HepG2 (cell line): ENCODE data around the gene CCL19. TPM values are rescaled to one million over a fixed set of nuclear protein-coding genes. Genes with fewer than 3 reads are reported as not detected.
A peak's percentile ranks its signal among the peaks of the same experiment; 100 is the strongest.

ENCODE experiments used
- ADNP ChIP-seq: sonication (generic); formaldehyde crosslinking; IDR thresholded peaks from 2 replicates; pipeline ENCODE4 v1.4.0; 2020; ENCODE audit warnings: missing genetic modification reagents
- ATM ChIP-seq: fragments of 450-650 bp; IDR thresholded peaks from 2 replicates; pipeline ENCODE4 v1.7.1; 2017; ENCODE audit warnings: mild to moderate bottlenecking, borderline replicate concordance
- BRD4 ChIP-seq: sonication (generic); formaldehyde crosslinking; IDR thresholded peaks from 2 replicates; pipeline ENCODE4 v1.4.0; 2020; ENCODE audit warnings: missing genetic modification reagents
- GABPA ChIP-seq, 2 experiments: IDR thresholded peaks; 2 replicates each; pipeline ENCODE4 v1.6.1; 2011 to 2016; ENCODE audit warnings: low read depth in 2 of 2, low read length in 1 of 2, missing biosample characterization in 1 of 2, missing genetic modification characterization in 1 of 2
- JDP2 ChIP-seq: sonication (generic); formaldehyde crosslinking; IDR thresholded peaks from 2 replicates; pipeline ENCODE4 v1.8.1; 2022; ENCODE audit warnings: missing genetic modification reagents, borderline replicate concordance
- JUN ChIP-seq: sonication (generic); formaldehyde crosslinking; IDR thresholded peaks from 2 replicates; pipeline ENCODE4 v1.4.0; 2020; ENCODE audit warnings: mild to moderate bottlenecking, missing genetic modification reagents
- KMT2B ChIP-seq: IDR thresholded peaks from 2 replicates; pipeline ENCODE4 v1.6.1; 2016; ENCODE audit warnings: missing genetic modification reagents, missing compliant biosample characterization
- NFYB ChIP-seq: sonication (generic); formaldehyde crosslinking; IDR thresholded peaks from 2 replicates; pipeline ENCODE4 v1.4.0; 2020; ENCODE audit warnings: missing genetic modification reagents
- PHF20 ChIP-seq: sonication (generic); formaldehyde crosslinking; IDR thresholded peaks from 2 replicates; pipeline ENCODE4 v1.5.0; 2020; ENCODE audit warnings: mild to moderate bottlenecking, missing genetic modification reagents
- REL ChIP-seq: sonication (generic); formaldehyde crosslinking; conservative IDR thresholded peaks from 2 replicates; pipeline ENCODE4 v1.8.0; 2022; ENCODE audit warnings: mild to moderate bottlenecking, missing genetic modification reagents, moderate library complexity
- RELA ChIP-seq: sonication (generic); formaldehyde crosslinking; IDR thresholded peaks from 2 replicates; pipeline ENCODE4 v1.4.0; 2020; ENCODE audit warnings: missing genetic modification reagents
- SP4 ChIP-seq: sonication (generic); formaldehyde crosslinking; IDR thresholded peaks from 2 replicates; pipeline ENCODE4 v1.8.1; 2023; ENCODE audit warnings: mild to moderate bottlenecking, missing genetic modification reagents
- ZC3H13 ChIP-seq: sonication (generic); formaldehyde crosslinking; IDR thresholded peaks from 2 replicates; pipeline ENCODE4 v1.8.1; 2023; ENCODE audit warnings: mild to moderate bottlenecking, missing genetic modification reagents, moderate library complexity
- ZNF256 ChIP-seq: sonication (generic); formaldehyde crosslinking; conservative IDR thresholded peaks from 2 replicates; pipeline ENCODE4 v1.4.0; 2020; ENCODE audit warnings: missing genetic modification reagents
- ZNF296 ChIP-seq: sonication (generic); formaldehyde crosslinking; conservative IDR thresholded peaks from 2 replicates; pipeline ENCODE4 v1.5.0; 2020; ENCODE audit warnings: mild to moderate bottlenecking, missing genetic modification reagents
- ZNF772 ChIP-seq: sonication (generic); formaldehyde crosslinking; IDR thresholded peaks from 2 replicates; pipeline ENCODE4 v1.5.0; 2020; ENCODE audit warnings: mild to moderate bottlenecking, missing genetic modification reagents
- ZSCAN22 ChIP-seq: sonication (generic); formaldehyde crosslinking; IDR thresholded peaks from 2 replicates; pipeline ENCODE4 v1.4.0; 2020; ENCODE audit warnings: mild to moderate bottlenecking, missing genetic modification reagents
- polyA plus RNA-seq, 8 experiments: library from polyadenylated mRNA; depleted of rRNA in 3 of 8; stranded (reverse) in 7 of 8; unstranded in 1 of 8; fragments of >200 nt; fragmentation: Illumina TruSeq in 4 of 8; extraction: Trizol in 4 of 8; gene quantifications; 2 replicates each; pipeline versions ENCODE4 v1.2.1 to v1.2.3, GENCODE V29; 2011 to 2016; ENCODE audit warnings: low read depth in 4 of 8, missing spikeins in 1 of 8, mixed read lengths in 1 of 8; ENCODE audit not compliant: insufficient read depth in 1 of 8
- total RNA-seq, 5 experiments: library from RNA; depleted of rRNA; stranded (reverse); fragments of >200 nt; fragmentation: Illumina TruSeq; extraction: Trizol; gene quantifications; 2 replicates each; pipeline ENCODE4 v1.2.3, GENCODE V29; 2016; ENCODE audit warnings: low read depth in 1 of 5
- TF ChIP-seq, protein P1 (sequence below): sonication (generic); formaldehyde crosslinking; conservative IDR thresholded peaks from 2 replicates; pipeline ENCODE4 v1.8.0; 2022; ENCODE audit warnings: low read depth, missing genetic modification reagents
- TF ChIP-seq, protein P2 (sequence below): sonication (generic); formaldehyde crosslinking; IDR thresholded peaks from 2 replicates; pipeline ENCODE4 v1.8.0; 2022; ENCODE audit warnings: missing genetic modification reagents, mild to moderate bottlenecking, inconsistent platforms, borderline replicate concordance
- TF ChIP-seq, protein P3 (sequence below): sonication (generic); formaldehyde crosslinking; IDR thresholded peaks from 2 replicates; pipeline ENCODE4 v1.5.0; 2020; ENCODE audit warnings: mild to moderate bottlenecking, missing genetic modification reagents
- TF ChIP-seq, protein P4 (sequence below): sonication (generic); formaldehyde crosslinking; IDR thresholded peaks from 2 replicates; pipeline ENCODE4 v1.4.0; 2020; ENCODE audit warnings: mild to moderate bottlenecking, missing genetic modification reagents
- TF ChIP-seq, protein P5 (sequence below): sonication (generic); formaldehyde crosslinking; IDR thresholded peaks from 2 replicates; pipeline ENCODE4 v1.5.0; 2020; ENCODE audit warnings: mild to moderate bottlenecking, missing genetic modification reagents

CCL19 gene
- total and polyA plus RNA-seq, 2 of the 13 experiments (the other 11 are each of a cell fraction or from before 2014, with no cell fraction given): not detected

DNA sequence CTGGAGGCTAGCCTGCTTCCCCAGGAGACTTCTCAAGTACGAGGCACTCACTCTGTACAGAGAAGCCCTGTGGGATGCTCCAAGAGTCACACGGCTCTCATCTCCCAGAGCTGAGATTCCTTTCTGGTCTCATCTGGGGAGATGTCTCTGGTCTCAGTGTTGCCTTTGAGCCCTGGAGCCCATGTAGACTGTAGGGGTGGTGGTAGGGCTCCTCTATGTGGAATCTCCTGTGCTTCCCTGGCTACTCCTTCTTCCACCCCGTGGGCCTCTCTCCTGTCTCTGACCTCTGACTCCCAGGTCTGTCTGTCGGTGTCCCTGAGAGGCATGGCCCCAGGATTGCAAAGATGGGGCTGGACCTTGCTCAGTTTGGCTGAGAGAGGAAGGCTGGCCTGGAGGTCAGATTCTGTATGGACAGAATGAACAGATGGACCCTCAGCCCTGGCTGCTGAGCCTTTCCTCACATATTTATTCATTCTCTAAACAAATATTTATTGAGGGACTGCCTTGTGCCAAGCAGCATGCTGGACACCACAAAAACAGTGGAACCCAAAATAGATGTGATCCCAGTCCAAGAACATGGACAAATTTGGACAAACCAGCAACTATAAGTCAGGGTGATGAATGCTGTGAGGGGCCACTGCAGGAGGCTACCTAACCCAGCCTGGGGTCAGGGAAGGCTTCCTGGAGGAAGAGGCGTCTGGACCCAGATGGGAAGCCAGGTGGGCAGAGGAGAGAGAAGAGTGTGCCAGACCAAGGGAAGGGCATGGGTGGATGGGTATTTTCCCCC lies 2.6 kb downstream of the CCL19 start (continued):
- TF ChIP-seq ZC3H13 (CRISPR knock-in tag) (no peak), ADNP (CRISPR knock-in tag) (no peak), RELA (CRISPR knock-in tag) (no peak), JDP2 (CRISPR knock-in tag) (no peak), SP4 (CRISPR knock-in tag) (no peak), ZNF296 (CRISPR knock-in tag) (peak; percentile 48; the same call in 1 of the 2 replicates), GABPA (IDR thresholded peaks at IDR 0.05; ENCODE audit: low read depth, low read length) (no peak), GABPA (CRISPR knock-in tag; IDR thresholded peaks at IDR 0.05; ENCODE audit: low read depth) (peak; percentile 37; the same call in 1 of the 2 replicates), JUN (CRISPR knock-in tag) (no peak), ZNF256 (CRISPR knock-in tag) (no peak), ZNF772 (CRISPR knock-in tag) (0 out of 2 replicates have a peak, but pooled peaks have one; percentile 41), ZSCAN22 (CRISPR knock-in tag) (no peak), ATM (no peak), NFYB (no peak), BRD4 (CRISPR knock-in tag) (no peak), KMT2B (CRISPR knock-in tag) (no peak), PHF20 (CRISPR knock-in tag) (0 out of 2 replicates have a peak, but pooled peaks have one; percentile 26), REL (CRISPR knock-in tag) (no peak)
- TF ChIP-seq, protein P1, sequence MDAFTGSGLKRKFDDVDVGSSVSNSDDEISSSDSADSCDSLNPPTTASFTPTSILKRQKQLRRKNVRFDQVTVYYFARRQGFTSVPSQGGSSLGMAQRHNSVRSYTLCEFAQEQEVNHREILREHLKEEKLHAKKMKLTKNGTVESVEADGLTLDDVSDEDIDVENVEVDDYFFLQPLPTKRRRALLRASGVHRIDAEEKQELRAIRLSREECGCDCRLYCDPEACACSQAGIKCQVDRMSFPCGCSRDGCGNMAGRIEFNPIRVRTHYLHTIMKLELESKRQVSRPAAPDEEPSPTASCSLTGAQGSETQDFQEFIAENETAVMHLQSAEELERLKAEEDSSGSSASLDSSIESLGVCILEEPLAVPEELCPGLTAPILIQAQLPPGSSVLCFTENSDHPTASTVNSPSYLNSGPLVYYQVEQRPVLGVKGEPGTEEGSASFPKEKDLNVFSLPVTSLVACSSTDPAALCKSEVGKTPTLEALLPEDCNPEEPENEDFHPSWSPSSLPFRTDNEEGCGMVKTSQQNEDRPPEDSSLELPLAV: no peak
- TF ChIP-seq, protein P2, sequence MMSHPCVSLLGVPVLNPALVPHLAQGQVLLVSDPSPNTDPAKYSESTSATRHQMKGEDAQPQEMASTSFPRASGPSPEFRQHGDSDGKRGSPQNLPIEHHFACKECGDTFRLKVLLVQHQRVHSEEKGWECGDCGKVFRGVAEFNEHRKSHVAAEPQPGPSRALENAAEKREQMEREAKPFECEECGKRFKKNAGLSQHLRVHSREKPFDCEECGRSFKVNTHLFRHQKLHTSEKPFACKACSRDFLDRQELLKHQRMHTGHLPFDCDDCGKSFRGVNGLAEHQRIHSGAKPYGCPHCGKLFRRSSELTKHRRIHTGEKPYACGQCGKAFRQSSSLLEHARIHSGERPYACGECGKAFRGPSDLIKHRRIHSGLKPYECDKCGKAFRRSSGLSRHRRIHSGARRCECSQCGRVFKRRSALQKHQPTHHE (CRISPR knock-in tag): no peak
- TF ChIP-seq, protein P3, sequence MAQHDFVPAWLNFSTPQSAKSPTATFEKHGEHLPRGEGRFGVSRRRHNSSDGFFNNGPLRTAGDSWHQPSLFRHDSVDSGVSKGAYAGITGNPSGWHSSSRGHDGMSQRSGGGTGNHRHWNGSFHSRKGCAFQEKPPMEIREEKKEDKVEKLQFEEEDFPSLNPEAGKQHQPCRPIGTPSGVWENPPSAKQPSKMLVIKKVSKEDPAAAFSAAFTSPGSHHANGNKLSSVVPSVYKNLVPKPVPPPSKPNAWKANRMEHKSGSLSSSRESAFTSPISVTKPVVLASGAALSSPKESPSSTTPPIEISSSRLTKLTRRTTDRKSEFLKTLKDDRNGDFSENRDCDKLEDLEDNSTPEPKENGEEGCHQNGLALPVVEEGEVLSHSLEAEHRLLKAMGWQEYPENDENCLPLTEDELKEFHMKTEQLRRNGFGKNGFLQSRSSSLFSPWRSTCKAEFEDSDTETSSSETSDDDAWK: no peak
- TF ChIP-seq, protein P4, sequence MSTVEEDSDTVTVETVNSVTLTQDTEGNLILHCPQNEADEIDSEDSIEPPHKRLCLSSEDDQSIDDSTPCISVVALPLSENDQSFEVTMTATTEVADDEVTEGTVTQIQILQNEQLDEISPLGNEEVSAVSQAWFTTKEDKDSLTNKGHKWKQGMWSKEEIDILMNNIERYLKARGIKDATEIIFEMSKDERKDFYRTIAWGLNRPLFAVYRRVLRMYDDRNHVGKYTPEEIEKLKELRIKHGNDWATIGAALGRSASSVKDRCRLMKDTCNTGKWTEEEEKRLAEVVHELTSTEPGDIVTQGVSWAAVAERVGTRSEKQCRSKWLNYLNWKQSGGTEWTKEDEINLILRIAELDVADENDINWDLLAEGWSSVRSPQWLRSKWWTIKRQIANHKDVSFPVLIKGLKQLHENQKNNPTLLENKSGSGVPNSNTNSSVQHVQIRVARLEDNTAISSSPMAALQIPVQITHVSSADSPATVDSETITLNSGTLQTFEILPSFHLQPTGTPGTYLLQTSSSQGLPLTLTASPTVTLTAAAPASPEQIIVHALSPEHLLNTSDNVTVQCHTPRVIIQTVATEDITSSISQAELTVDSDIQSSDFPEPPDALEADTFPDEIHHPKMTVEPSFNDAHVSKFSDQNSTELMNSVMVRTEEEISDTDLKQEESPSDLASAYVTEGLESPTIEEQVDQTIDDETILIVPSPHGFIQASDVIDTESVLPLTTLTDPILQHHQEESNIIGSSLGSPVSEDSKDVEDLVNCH: no peak
- TF ChIP-seq, protein P5, sequence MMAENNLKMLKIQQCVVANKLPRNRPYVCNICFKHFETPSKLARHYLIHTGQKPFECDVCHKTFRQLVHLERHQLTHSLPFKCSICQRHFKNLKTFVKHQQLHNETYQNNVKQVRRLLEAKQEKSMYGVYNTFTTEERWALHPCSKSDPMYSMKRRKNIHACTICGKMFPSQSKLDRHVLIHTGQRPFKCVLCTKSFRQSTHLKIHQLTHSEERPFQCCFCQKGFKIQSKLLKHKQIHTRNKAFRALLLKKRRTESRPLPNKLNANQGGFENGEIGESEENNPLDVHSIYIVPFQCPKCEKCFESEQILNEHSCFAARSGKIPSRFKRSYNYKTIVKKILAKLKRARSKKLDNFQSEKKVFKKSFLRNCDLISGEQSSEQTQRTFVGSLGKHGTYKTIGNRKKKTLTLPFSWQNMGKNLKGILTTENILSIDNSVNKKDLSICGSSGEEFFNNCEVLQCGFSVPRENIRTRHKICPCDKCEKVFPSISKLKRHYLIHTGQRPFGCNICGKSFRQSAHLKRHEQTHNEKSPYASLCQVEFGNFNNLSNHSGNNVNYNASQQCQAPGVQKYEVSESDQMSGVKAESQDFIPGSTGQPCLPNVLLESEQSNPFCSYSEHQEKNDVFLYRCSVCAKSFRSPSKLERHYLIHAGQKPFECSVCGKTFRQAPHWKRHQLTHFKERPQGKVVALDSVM (CRISPR knock-in tag): 0 out of 2 replicates have a peak, but pooled peaks have one; percentile 28
